Psoas muscle (tissue), 8 donors: Measurements from ENCODE around the gene MPST. TPM values are rescaled to one million over a fixed set of nuclear protein-coding genes. Genes with fewer than 3 reads are reported as not detected.

Source experiments
- ATAC-seq, 4 donors: fragments of 200-7000 bp; cut with Tn5 transposase; one replicate each; pipeline ENCODE4 v1.9.1; 2020; ENCODE audit warnings: moderate library complexity in 3 of 4, mild to moderate bottlenecking in 2 of 4
- DNase-seq, 2 donors: peaks; one replicate each; pipeline ENCODE4 v3.0.0-alpha.2; 2020
- H3K27ac ChIP-seq: fragments of 200-600 bp; one replicate; pipeline ENCODE4 v1.8.0; 2022
- H3K27me3 ChIP-seq, 3 donors: fragments of 200-600 bp in 1 of 3; one replicate each; pipeline versions ENCODE4 v1.6.1 to v1.8.0; 2013 to 2022; ENCODE audit warnings: low read length in 2 of 3, mild to moderate bottlenecking in 2 of 3, moderate library complexity in 1 of 3; ENCODE audit not compliant: insufficient read depth in 3 of 3
- H3K36me3 ChIP-seq, 2 donors: fragments of 200-600 bp in 1 of 2; one replicate each; pipeline versions ENCODE4 v1.6.1 to v1.8.0; 2013 to 2022; ENCODE audit warnings: low read depth in 1 of 2, mild to moderate bottlenecking in 1 of 2, moderate library complexity in 1 of 2; ENCODE audit not compliant: insufficient read depth in 1 of 2
- H3K4me1 ChIP-seq: fragments of 200-600 bp; one replicate; pipeline ENCODE4 v1.8.0; 2022
- H3K4me3 ChIP-seq: fragments of 200-600 bp; one replicate; pipeline ENCODE4 v1.8.0; 2022; ENCODE audit warnings: mild to moderate bottlenecking
- H3K9me3 ChIP-seq: fragments of 200-600 bp; one replicate; pipeline ENCODE4 v1.8.0; 2022
- CTCF ChIP-seq: fragments of 200-600 bp; IDR thresholded peaks from one replicate; pipeline ENCODE4 v1.8.0; 2022; ENCODE audit warnings: antibody characterized with exemption
- WGBS, 3 donors: extraction: QIAGEN DNeasy Blood & Tissue Kit; methylation state at CpG; one replicate each; pipeline versions ENCODE4 v1.1.6 to v1.1.7; 2013; 5-methylcytosine and 5-hydroxymethylcytosine counted together
- intact Hi-C, 2 donors: fragments of 100-400 bp; cut with DNase I; formaldehyde crosslinking; loops; one replicate each; pipeline versions ENCODE4 v1.11.0 to v1.14.2; 2022
- polyA plus RNA-seq, 3 donors: library from polyadenylated mRNA; stranded (reverse); fragments of 200-250 nt; gene quantifications; one replicate each; pipeline ENCODE4 v1.2.3, GENCODE V29; 2013
- total RNA-seq, 4 donors: library from RNA; stranded (reverse); fragmentation: NEBNext Ultra II Directional in 2 of 4; extraction: Animal tissue kit (Norgen Biotek cat#: 25700) in 2 of 4; gene quantifications; one replicate each; pipeline versions ENCODE4 v1.2.1 to v1.2.4, GENCODE V29; 2021 to 2023
- donor health status: healthy with polysubstance abuse.
- donor health status: DM: no; HTN: no; CAD: no; lungs with moderate emphysema.
- donor health status: Bipolar disorder and iron deficiency.
- donor health status: healthy.
- donor health status: DM: yes; HTN: yes; CAD: no.
- donor health status: DM: no; HTN: no; CAD: no.
- donor health status: DM: no; HTN: no; CAD: no.
- donor health status: DM: yes; HTN: yes; CAD: no.

The MPST gene
- total and polyA plus RNA-seq, 7 donors: 31.5 to 83.6 (median 42.2) TPM

- DNase-seq: no peak
- H3K27me3 ChIP-seq: peaks cover 0 to 28% (median 0%) of the 10 kb centered on the region in 3 donors
- no peak overlapping the region for H3K27ac ChIP-seq
- TF ChIP-seq CTCF: no peak
- H3K36me3 ChIP-seq: no peaks in the 10 kb centered on the region
- ATAC-seq: no peak
- intact Hi-C loops: loop anchor here in 1 of 2 donors (10.0 kb wide), 1 partner anchor 260 kb away; no protein-coding TSS in a partner anchor
- no peaks in the 10 kb centered on the region for H3K9me3 ChIP-seq
- H3K4me1 ChIP-seq: no peaks in the 10 kb centered on the region
- WGBS, 3 donors: 75 to 83% (median 82%) methylated on average over 9 of the region's 9 CpGs
- H3K4me3 ChIP-seq: no peak overlapping the region
These were observed 25.4 kb downstream of the MPST start for GRCh38 chr22:37044634-37045625.

GRCh38 chr22:37045958-37046357 lies 26.4 kb downstream of the MPST start:
- H3K27me3 ChIP-seq: peaks cover 0 to 27% (median 4%) of the 10 kb centered on the region in 3 donors
- no peak overlapping the region for H3K27ac ChIP-seq
- no peak for TF ChIP-seq CTCF
- H3K4me1 ChIP-seq: no peaks in the 10 kb centered on the region
- 52 to 58% (median 52%) methylated on average over 4 of the region's 4 CpGs for WGBS, 3 donors
- no peak overlapping the region for H3K4me3 ChIP-seq
- intact Hi-C loops: loop anchor here in 1 of 2 donors (10.0 kb wide), 1 partner anchor 261 kb away; no protein-coding TSS in a partner anchor
- ATAC-seq (no peak), DNase-seq (no peak)
- H3K9me3 ChIP-seq: no peaks in the 10 kb centered on the region
- no peaks in the 10 kb centered on the region for H3K36me3 ChIP-seq

GRCh38 chr22:37046589-37046988 lies 27.0 kb downstream of the MPST start:
- Histone ChIP-seq H3K4me1 (no peaks in the 10 kb centered on the region), H3K27ac (no peak overlapping the region), H3K36me3 (no peaks in the 10 kb centered on the region), H3K4me3 (no peak overlapping the region), H3K9me3 (no peaks in the 10 kb centered on the region), H3K27me3 (peaks cover 0 to 30% (median 4%) of the 10 kb centered on the region in 3 donors)
- no peak for DNase-seq
- intact Hi-C loops: loop anchor here in 1 of 2 donors (10.0 kb wide), 1 partner anchor 262 kb away; no protein-coding TSS in a partner anchor
- no peak for ATAC-seq
- 80 to 90% (median 82%) methylated on average over 6 of the region's 6 CpGs for WGBS, 3 donors
- no peak for TF ChIP-seq CTCF

- no peaks in the 10 kb centered on the region for H3K36me3 ChIP-seq
- H3K9me3 ChIP-seq: no peaks in the 10 kb centered on the region
- DNase-seq (no peak), ATAC-seq (no peak)
- peaks cover 0 to 31% (median 4%) of the 10 kb centered on the region in 3 donors for H3K27me3 ChIP-seq
- 63 to 68% (median 66%) methylated on average over 7 of the region's 7 CpGs for WGBS, 3 donors
- intact Hi-C loops: loop anchor here in 1 of 2 donors (10.0 kb wide), 1 partner anchor 262 kb away; no protein-coding TSS in a partner anchor
- H3K4me3 ChIP-seq: no peak overlapping the region
- H3K4me1 ChIP-seq: no peaks in the 10 kb centered on the region
- no peak overlapping the region for H3K27ac ChIP-seq
- no peak for TF ChIP-seq CTCF
These were observed 27.5 kb downstream of the MPST start for GRCh38 chr22:37047006-37047405.
